H9 (cell line): ENCODE data around the gene ACSM4. TPM values are rescaled to one million over a fixed set of nuclear protein-coding genes. Genes with fewer than 3 reads are reported as not detected.

Experiments
- DNase-seq: peaks from one replicate; pipeline ENCODE4 v3.0.0-alpha.2; 2017
- H2AFZ ChIP-seq: one replicate; pipeline ENCODE4 v1.6.1; 2013; ENCODE audit warnings: mild to moderate bottlenecking, low read length, control low read depth, moderate library complexity
- H2AK5ac ChIP-seq: 2 replicates; pipeline ENCODE4 v1.6.1; 2013; ENCODE audit warnings: low read length, control low read depth, mixed read lengths; ENCODE audit not compliant: insufficient read length
- H2BK120ac ChIP-seq: one replicate; pipeline ENCODE4 v1.6.1; 2013; ENCODE audit warnings: low read depth, mild to moderate bottlenecking, low read length, control low read depth, inconsistent platforms; ENCODE audit not compliant: poor library complexity, severe bottlenecking
- H2BK12ac ChIP-seq: 2 replicates; pipeline ENCODE4 v1.6.1; 2013; ENCODE audit warnings: low read length, control low read depth, mixed read lengths, low read depth; ENCODE audit not compliant: insufficient read length
- H2BK15ac ChIP-seq: 2 replicates; pipeline ENCODE4 v1.6.1; 2013; ENCODE audit warnings: low read depth, low read length, control low read depth
- H2BK20ac ChIP-seq: one replicate; pipeline ENCODE4 v1.6.1; 2013; ENCODE audit warnings: low read depth, mild to moderate bottlenecking, low read length, control low read depth, inconsistent platforms; ENCODE audit not compliant: poor library complexity, severe bottlenecking
- H2BK5ac ChIP-seq: 2 replicates; pipeline ENCODE4 v1.6.1; 2013; ENCODE audit warnings: low read length, control low read depth, mixed read lengths; ENCODE audit not compliant: insufficient read length
- H3K14ac ChIP-seq: 2 replicates; pipeline ENCODE4 v1.6.1; 2013; ENCODE audit warnings: low read length, control low read depth; ENCODE audit not compliant: insufficient read depth
- H3K18ac ChIP-seq: 2 replicates; pipeline ENCODE4 v1.6.1; 2013; ENCODE audit warnings: low read depth, mild to moderate bottlenecking, mixed read lengths, low read length, control low read depth; ENCODE audit not compliant: insufficient read length
- H3K23ac ChIP-seq: 2 replicates; pipeline ENCODE4 v1.6.1; 2013; ENCODE audit warnings: low read length, control low read depth, mixed read lengths, low read depth; ENCODE audit not compliant: insufficient read length
- H3K23me2 ChIP-seq: 2 replicates; pipeline ENCODE4 v1.6.1; 2013; ENCODE audit warnings: low read depth, mild to moderate bottlenecking, mixed read lengths, low read length, control low read depth; ENCODE audit not compliant: insufficient read length, poor library complexity, severe bottlenecking
- H3K27ac ChIP-seq: 2 replicates; pipeline ENCODE4 v1.5.1; 2013; ENCODE audit warnings: low read length, control low read depth, mixed read lengths, low read depth; ENCODE audit not compliant: insufficient read length
- H3K27me3 ChIP-seq: 2 replicates; pipeline ENCODE4 v1.6.1; 2013; ENCODE audit warnings: low read length, control low read depth, inconsistent platforms; ENCODE audit not compliant: insufficient read depth
- H3K4ac ChIP-seq: 2 replicates; pipeline ENCODE4 v1.6.1; 2013; ENCODE audit warnings: low read depth, mild to moderate bottlenecking, control low read depth, inconsistent platforms, low read length, moderate library complexity
- H3K4me1 ChIP-seq: 2 replicates; pipeline ENCODE4 v1.6.1; 2013; ENCODE audit warnings: low read length, control low read depth, inconsistent platforms; ENCODE audit not compliant: insufficient read depth
- H3K4me2 ChIP-seq: 2 replicates; pipeline ENCODE4 v1.6.1; 2013; ENCODE audit warnings: low read length, control low read depth, mixed read lengths; ENCODE audit not compliant: insufficient read length, insufficient read depth
- H3K56ac ChIP-seq: 2 replicates; pipeline ENCODE4 v1.6.1; 2013; ENCODE audit warnings: low read depth, mild to moderate bottlenecking, mixed read lengths, low read length, control low read depth; ENCODE audit not compliant: insufficient read length
- H3K79me1 ChIP-seq: 2 replicates; pipeline ENCODE4 v1.6.1; 2013; ENCODE audit warnings: low read depth, mild to moderate bottlenecking, moderate library complexity, low read length, control low read depth, inconsistent platforms; ENCODE audit not compliant: insufficient read depth, poor library complexity, severe bottlenecking
- H3K79me2 ChIP-seq: 2 replicates; pipeline ENCODE4 v1.6.1; 2013; ENCODE audit warnings: low read length, control low read depth, inconsistent platforms; ENCODE audit not compliant: insufficient read depth
- H3K9ac ChIP-seq: 2 replicates; pipeline ENCODE4 v1.6.1; 2013; ENCODE audit warnings: low read length, control low read depth, mixed read lengths; ENCODE audit not compliant: insufficient read length; ENCODE audit errors: extremely low read depth
- H3K9me3 ChIP-seq: one replicate; pipeline ENCODE4 v1.6.1; 2013; ENCODE audit warnings: low read depth, low read length, inconsistent platforms; ENCODE audit not compliant: control insufficient read depth
- H3T11ph ChIP-seq: one replicate; pipeline ENCODE4 v1.6.1; 2013; ENCODE audit warnings: mild to moderate bottlenecking, low read length, control low read depth, inconsistent platforms
- H4K20me1 ChIP-seq: one replicate; pipeline ENCODE4 v1.6.1; 2013; ENCODE audit not compliant: control insufficient read depth, insufficient read length, insufficient read depth
- H4K5ac ChIP-seq: 2 replicates; pipeline ENCODE4 v1.6.1; 2013; ENCODE audit warnings: low read depth, mild to moderate bottlenecking, mixed read lengths, low read length, control low read depth; ENCODE audit not compliant: insufficient read length
- H4K8ac ChIP-seq: replicated peaks from 2 replicates; pipeline ENCODE4 v1.6.1; 2013; ENCODE audit warnings: low read length, control low read depth, mixed read lengths, low read depth; ENCODE audit not compliant: insufficient read length
- H4K91ac ChIP-seq: 2 replicates; pipeline ENCODE4 v1.6.1; 2013; ENCODE audit warnings: low read depth, mild to moderate bottlenecking, moderate library complexity, mixed read lengths, low read length, control low read depth; ENCODE audit not compliant: insufficient read length
- H3K27ac Mint-ChIP-seq, 3 experiments: 2 replicates in 2 of 3; 3 replicates in 1 of 3; pipeline ENCODE4 v1.8.0; 2020 to 2021; ENCODE audit warnings: mixed read lengths in 3 of 3, mild to moderate bottlenecking in 1 of 3, moderate library complexity in 1 of 3
- H3K27me3 Mint-ChIP-seq: 2 replicates; pipeline ENCODE4 v1.8.0; 2021; ENCODE audit warnings: low read depth, mild to moderate bottlenecking, moderate library complexity, mixed read lengths
- H3K36me3 Mint-ChIP-seq, 3 experiments: 2 replicates in 2 of 3; 3 replicates in 1 of 3; pipeline ENCODE4 v1.8.0; 2020 to 2021; ENCODE audit warnings: low read depth in 3 of 3, mixed read lengths in 3 of 3; ENCODE audit not compliant: insufficient read depth in 1 of 3
- H3K4me1 Mint-ChIP-seq, 2 experiments: 2 replicates each; pipeline ENCODE4 v1.8.0; 2020; ENCODE audit warnings: mixed read lengths in 2 of 2
- H3K4me3 Mint-ChIP-seq, 2 experiments: 2 replicates in 1 of 2; 3 replicates in 1 of 2; pipeline ENCODE4 v1.8.0; 2020 to 2021; ENCODE audit warnings: mild to moderate bottlenecking in 2 of 2, mixed read lengths in 2 of 2, moderate library complexity in 1 of 2
- H3K9me3 Mint-ChIP-seq, 2 experiments: 2 replicates in 1 of 2; 3 replicates in 1 of 2; pipeline ENCODE4 v1.8.0; 2020; ENCODE audit warnings: mild to moderate bottlenecking in 2 of 2, mixed read lengths in 2 of 2, moderate library complexity in 1 of 2
- WGBS: extraction: QIAGEN DNeasy Blood & Tissue Kit; methylation state at CpG from one replicate; pipeline ENCODE4 v1.1.7; 2013; ENCODE audit warnings: missing lambda C conversion rate, low lambda C conversion rate, mixed read lengths; ENCODE audit not compliant: insufficient read length; ENCODE audit errors: extremely low coverage; 5-methylcytosine and 5-hydroxymethylcytosine counted together
- total RNA-seq: library from RNA; stranded (reverse); gene quantifications from 2 replicates; pipeline ENCODE4 v1.2.1, GENCODE V29; 2021
- TF ChIP-seq, protein P1 (sequence below): fragments of 200-600 bp; sonication (generic); conservative IDR thresholded peaks from 3 replicates; pipeline ENCODE4 v1.8.0; 2021; ENCODE audit warnings: antibody characterized with exemption, mild to moderate bottlenecking

ACSM4 gene
- total RNA-seq, 1 experiment from 2014 or later, result not detected

GRCh38 chr12:7282844-7283243, 21.0 kb upstream of the ACSM4 start:
- Histone ChIP-seq H3T11ph (no peak overlapping the region), H3K4me2 (no peak overlapping the region), H3K9me3 (no peaks in the 10 kb centered on the region), H3K23ac (no peak overlapping the region), H4K8ac (no peak overlapping the region), H3K27me3 (no peaks in the 10 kb centered on the region), H4K5ac (no peak overlapping the region), H2BK12ac (no peak overlapping the region), H4K91ac (no peak overlapping the region), H3K18ac (no peak overlapping the region), H2BK5ac (no peak overlapping the region), H3K14ac (no peak overlapping the region), H3K79me1 (no peaks in the 10 kb centered on the region), H4K20me1 (no peaks in the 10 kb centered on the region), H3K4me1 (peaks cover 6% of the 10 kb centered on the region), H3K79me2 (no peaks in the 10 kb centered on the region), H2BK15ac (no peak overlapping the region), H2AK5ac (no peak overlapping the region), H3K9ac (no peak overlapping the region), H2AFZ (no peak overlapping the region), H3K23me2 (no peaks in the 10 kb centered on the region), H3K56ac (no peak overlapping the region), H3K27ac (no peak overlapping the region), H2BK120ac (no peak overlapping the region), H2BK20ac (no peak overlapping the region), H3K4ac (no peak overlapping the region)
- DNase-seq, result no peak
- H3K9me3 Mint-ChIP-seq, result peaks cover 35% of the 10 kb centered on the region in 2 experiments
- WGBS, result no CpG with 5 or more reads among the region's 2 CpGs
- peaks cover 17 to 43% (median 37%) of the 10 kb centered on the region in 3 experiments for H3K36me3 Mint-ChIP-seq
- peaks cover 45 to 51% of the 10 kb centered on the region in 2 experiments for H3K4me1 Mint-ChIP-seq
- TF ChIP-seq, protein P1, sequence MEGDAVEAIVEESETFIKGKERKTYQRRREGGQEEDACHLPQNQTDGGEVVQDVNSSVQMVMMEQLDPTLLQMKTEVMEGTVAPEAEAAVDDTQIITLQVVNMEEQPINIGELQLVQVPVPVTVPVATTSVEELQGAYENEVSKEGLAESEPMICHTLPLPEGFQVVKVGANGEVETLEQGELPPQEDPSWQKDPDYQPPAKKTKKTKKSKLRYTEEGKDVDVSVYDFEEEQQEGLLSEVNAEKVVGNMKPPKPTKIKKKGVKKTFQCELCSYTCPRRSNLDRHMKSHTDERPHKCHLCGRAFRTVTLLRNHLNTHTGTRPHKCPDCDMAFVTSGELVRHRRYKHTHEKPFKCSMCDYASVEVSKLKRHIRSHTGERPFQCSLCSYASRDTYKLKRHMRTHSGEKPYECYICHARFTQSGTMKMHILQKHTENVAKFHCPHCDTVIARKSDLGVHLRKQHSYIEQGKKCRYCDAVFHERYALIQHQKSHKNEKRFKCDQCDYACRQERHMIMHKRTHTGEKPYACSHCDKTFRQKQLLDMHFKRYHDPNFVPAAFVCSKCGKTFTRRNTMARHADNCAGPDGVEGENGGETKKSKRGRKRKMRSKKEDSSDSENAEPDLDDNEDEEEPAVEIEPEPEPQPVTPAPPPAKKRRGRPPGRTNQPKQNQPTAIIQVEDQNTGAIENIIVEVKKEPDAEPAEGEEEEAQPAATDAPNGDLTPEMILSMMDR, result no peak
- H3K4me3 Mint-ChIP-seq, result no peak overlapping the region
- peak overlapping the region in 1 of 3 experiments; percentile 86; a peak in 2 of 7 replicates for H3K27ac Mint-ChIP-seq
- peaks cover 4% of the 10 kb centered on the region; the same call in 1 of the 2 replicates for H3K27me3 Mint-ChIP-seq
